Small intestine (tissue), 7 donors: ENCODE measurements around the gene FBXW2. TPM values are rescaled to one million over a fixed set of nuclear protein-coding genes. Genes with fewer than 3 reads are reported as not detected.

ENCODE experiments used
- DNase-seq, 2 donors: peaks; one replicate each; pipeline versions ENCODE4 v3.0.0 to v3.0.0-alpha.2; 2013
- FAIRE-seq: peaks from 2 replicates; lab custom pipeline; 2012; peaks lifted over from hg19 to GRCh38; lab: Jason Lieb, UNC
- H3K27ac ChIP-seq, 3 donors: one replicate each; pipeline ENCODE4 v1.5.1; 2013; ENCODE audit warnings: low read length in 2 of 3, mild to moderate bottlenecking in 2 of 3, control low read depth in 1 of 3, inconsistent platforms in 1 of 3, low read depth in 1 of 3, moderate library complexity in 1 of 3
- H3K27me3 ChIP-seq, 3 donors: one replicate each; pipeline ENCODE4 v1.6.1; 2013; ENCODE audit warnings: low read length in 3 of 3, inconsistent platforms in 1 of 3; ENCODE audit not compliant: control insufficient read depth in 3 of 3, insufficient read depth in 3 of 3
- H3K36me3 ChIP-seq, 3 donors: one replicate each; pipeline ENCODE4 v1.6.1; 2013; ENCODE audit warnings: low read length in 3 of 3, inconsistent platforms in 1 of 3, low read depth in 1 of 3, mild to moderate bottlenecking in 1 of 3, moderate library complexity in 1 of 3; ENCODE audit not compliant: control insufficient read depth in 3 of 3, insufficient read depth in 2 of 3
- H3K4me1 ChIP-seq, 3 donors: one replicate each; pipeline ENCODE4 v1.6.1; 2013; ENCODE audit warnings: low read length in 2 of 3, inconsistent platforms in 1 of 3, low read depth in 1 of 3, mild to moderate bottlenecking in 1 of 3, moderate library complexity in 1 of 3; ENCODE audit not compliant: control insufficient read depth in 3 of 3, insufficient read depth in 2 of 3
- H3K4me3 ChIP-seq, 3 donors: one replicate each; pipeline ENCODE4 v1.5.1; 2013; ENCODE audit warnings: low read length in 3 of 3, control low read depth in 1 of 3, inconsistent platforms in 1 of 3, low read depth in 1 of 3, mild to moderate bottlenecking in 1 of 3, moderate library complexity in 1 of 3
- H3K9me3 ChIP-seq, 2 donors: one replicate each; pipeline ENCODE4 v1.6.1; 2013; ENCODE audit warnings: low read depth in 1 of 2, low read length in 1 of 2; ENCODE audit not compliant: control insufficient read depth in 2 of 2, insufficient read depth in 1 of 2
- WGBS, 3 donors: extraction: QIAGEN DNeasy Blood & Tissue Kit; methylation state at CpG; one replicate each; pipeline ENCODE4 v1.1.7; 2013; 5-methylcytosine and 5-hydroxymethylcytosine counted together
- polyA plus RNA-seq, 4 donors: library from polyadenylated mRNA; stranded (reverse) in 3 of 4; unstranded in 1 of 4; fragments of 200-250 nt in 3 of 4; fragments of 120-200 nt in 1 of 4; gene quantifications; one replicate each; pipeline versions ENCODE4 v1.2.1 to v1.2.3, GENCODE V29; 2013
- donor health status: healthy with polysubstance abuse.
- donor health status: control.
- donor health status: control.
- donor health status: Bipolar disorder and iron deficiency.
- donor health status: healthy.

FBXW2 gene
- polyA plus RNA-seq, 4 donors, result 6.2 to 45.4 (median 13.1) TPM

GRCh38 chr9:120801441-120801840 is 8.2 kb upstream of the FBXW2 start:
- WGBS, 3 donors, result 86 to 91% (median 88%) methylated on average over 7 of the region's 7 CpGs
- no peaks in the 10 kb centered on the region for H3K27me3 ChIP-seq
- no peaks in the 10 kb centered on the region for H3K4me1 ChIP-seq
- no peak for FAIRE-seq
- H3K9me3 ChIP-seq, result peaks cover 0 to 19% of the 10 kb centered on the region in 2 donors
- no peak overlapping the region for H3K4me3 ChIP-seq
- no peak for DNase-seq
- no peaks in the 10 kb centered on the region for H3K36me3 ChIP-seq
- no peak overlapping the region for H3K27ac ChIP-seq

- 77 to 84% (median 78%) methylated on average over 3 of the region's 3 CpGs for WGBS, 3 donors
- FAIRE-seq, result no peak
Measured at GRCh38 chr9:120791161-120791560, 2.1 kb downstream of the FBXW2 start.

GRCh38 chr9:120787933-120788332 is 5.3 kb downstream of the FBXW2 start:
- Histone ChIP-seq H3K4me3 (no peak overlapping the region), H3K9me3 (no peaks in the 10 kb centered on the region), H3K36me3 (peaks cover 2 to 22% (median 4%) of the 10 kb centered on the region in 3 donors), H3K27ac (peak overlapping the region in 1 of 3 donors; percentile 69), H3K27me3 (no peaks in the 10 kb centered on the region), H3K4me1 (peaks cover 4 to 23% (median 13%) of the 10 kb centered on the region in 3 donors)
- DNase-seq, result peak in 1 of 2 donors; percentile 64
- FAIRE-seq, result no peak
- WGBS, 3 donors, result 28 to 56% (median 37%) methylated on average over 4 of the region's 4 CpGs

More at GRCh38 chr9:120791161-120791560, 2.1 kb downstream of the FBXW2 start:
- Histone ChIP-seq H3K9me3 (no peaks in the 10 kb centered on the region), H3K4me1 (peaks cover 4 to 20% (median 17%) of the 10 kb centered on the region in 3 donors), H3K4me3 (no peak overlapping the region), H3K36me3 (peaks cover 0 to 6% (median 2%) of the 10 kb centered on the region in 3 donors), H3K27me3 (no peaks in the 10 kb centered on the region), H3K27ac (no peak overlapping the region)
- DNase-seq, result no peak

- H3K9me3 ChIP-seq, result no peaks in the 10 kb centered on the region
- H3K36me3 ChIP-seq, result peaks cover 4 to 32% (median 6%) of the 10 kb centered on the region in 3 donors
- H3K4me1 ChIP-seq, result peaks cover 0 to 17% (median 2%) of the 10 kb centered on the region in 3 donors
- no peaks in the 10 kb centered on the region for H3K27me3 ChIP-seq
- 13 to 63% (median 45%) methylated on average over 2 of the region's 2 CpGs for WGBS, 3 donors
- peak in 1 of 2 donors; percentile 39 for DNase-seq
- FAIRE-seq, result no peak
- peak overlapping the region in 1 of 3 donors; percentile 10 for H3K27ac ChIP-seq
- no peak overlapping the region for H3K4me3 ChIP-seq
Measured at GRCh38 chr9:120783602-120784047, 9.6 kb downstream of the FBXW2 start.

GRCh38 chr9:120781236-120781635 is 12.0 kb downstream of the FBXW2 start:
- H3K27ac ChIP-seq, result no peak overlapping the region
- WGBS, 3 donors, result 82 to 84% (median 84%) methylated on average over 2 of the region's 2 CpGs
- no peak for FAIRE-seq
- H3K4me3 ChIP-seq, result no peak overlapping the region
- peaks cover 0 to 9% (median 0%) of the 10 kb centered on the region in 3 donors for H3K4me1 ChIP-seq
- H3K9me3 ChIP-seq, result no peaks in the 10 kb centered on the region
- peaks cover 3 to 32% (median 22%) of the 10 kb centered on the region in 3 donors for H3K36me3 ChIP-seq
- no peaks in the 10 kb centered on the region for H3K27me3 ChIP-seq
- DNase-seq, result no peak

GRCh38 chr9:120780367-120780766 is 12.8 kb downstream of the FBXW2 start:
- peaks cover 0 to 7% (median 0%) of the 10 kb centered on the region in 3 donors for H3K4me1 ChIP-seq
- H3K9me3 ChIP-seq, result no peaks in the 10 kb centered on the region
- no peak overlapping the region for H3K27ac ChIP-seq
- 81 to 96% (median 93%) methylated on average over 3 of the region's 3 CpGs for WGBS, 3 donors
- H3K4me3 ChIP-seq, result no peak overlapping the region
- H3K36me3 ChIP-seq, result peaks cover 0 to 30% (median 25%) of the 10 kb centered on the region in 3 donors
- no peak for DNase-seq
- FAIRE-seq, result no peak
- no peaks in the 10 kb centered on the region for H3K27me3 ChIP-seq

GRCh38 chr9:120779227-120779626 is 14.0 kb downstream of the FBXW2 start:
- no peaks in the 10 kb centered on the region for H3K27me3 ChIP-seq
- no peak overlapping the region for H3K4me3 ChIP-seq
- H3K36me3 ChIP-seq, result peaks cover under 1 to 28% (median 27%) of the 10 kb centered on the region in 3 donors
- no peak overlapping the region for H3K27ac ChIP-seq
- FAIRE-seq, result no peak
- no peak for DNase-seq
- H3K9me3 ChIP-seq, result no peaks in the 10 kb centered on the region
- H3K4me1 ChIP-seq, result peaks cover 0 to 7% (median 0%) of the 10 kb centered on the region in 3 donors

- Histone ChIP-seq H3K4me3 (no peak overlapping the region), H3K27me3 (no peaks in the 10 kb centered on the region), H3K9me3 (no peaks in the 10 kb centered on the region), H3K4me1 (peaks cover 0 to 7% (median 0%) of the 10 kb centered on the region in 3 donors), H3K27ac (no peak overlapping the region), H3K36me3 (peaks cover 2 to 30% (median 27%) of the 10 kb centered on the region in 3 donors)
- WGBS, 3 donors, result 86 to 91% (median 90%) methylated on average over 2 of the region's 2 CpGs
- DNase-seq (no peak), FAIRE-seq (no peak)
Measured at GRCh38 chr9:120778758-120779157, 14.5 kb downstream of the FBXW2 start.

- Histone ChIP-seq H3K27ac (no peak overlapping the region), H3K4me3 (no peak overlapping the region), H3K27me3 (no peaks in the 10 kb centered on the region), H3K4me1 (peaks cover 0 to 6% (median 0%) of the 10 kb centered on the region in 3 donors), H3K9me3 (no peaks in the 10 kb centered on the region), H3K36me3 (peaks cover 2 to 27% (median 25%) of the 10 kb centered on the region in 3 donors)
- no peak for FAIRE-seq
- no peak for DNase-seq
- 93 to 95% (median 94%) methylated on average over 5 of the region's 5 CpGs for WGBS, 3 donors
Measured at GRCh38 chr9:120777229-120777628, 16.0 kb downstream of the FBXW2 start.
